Liver (tissue), 9 donors: ENCODE results near the gene CD300E. TPM values are rescaled to one million over a fixed set of nuclear protein-coding genes. Genes with fewer than 3 reads are reported as not detected.

ENCODE experiments used
- DNase-seq: peaks from one replicate; pipeline ENCODE4 v3.0.0-alpha.2; 2017; ENCODE audit warnings: low spot score
- H3K27ac ChIP-seq, 2 donors: one replicate each; pipeline ENCODE4 v1.7.0; 2013; ENCODE audit warnings: inconsistent platforms in 2 of 2, low read length in 2 of 2, control low read depth in 1 of 2, low read depth in 1 of 2, mild to moderate bottlenecking in 1 of 2
- H3K27me3 ChIP-seq, 4 donors: one replicate each; pipeline versions ENCODE4 v1.6.1 to v1.7.0; 2013; ENCODE audit warnings: low read length in 3 of 4, inconsistent platforms in 1 of 4, mild to moderate bottlenecking in 1 of 4, moderate library complexity in 1 of 4; ENCODE audit not compliant: control insufficient read depth in 4 of 4, insufficient read depth in 4 of 4
- H3K36me3 ChIP-seq, 4 donors: one replicate each; pipeline versions ENCODE4 v1.6.1 to v1.7.0; 2013; ENCODE audit warnings: low read length in 3 of 4, mild to moderate bottlenecking in 3 of 4, low read depth in 1 of 4, moderate library complexity in 1 of 4; ENCODE audit not compliant: control insufficient read depth in 4 of 4, insufficient read depth in 3 of 4
- H3K4me1 ChIP-seq, 4 donors: one replicate each; pipeline versions ENCODE4 v1.6.1 to v1.7.0; 2013; ENCODE audit warnings: low read length in 3 of 4, mild to moderate bottlenecking in 3 of 4, moderate library complexity in 1 of 4; ENCODE audit not compliant: control insufficient read depth in 4 of 4, insufficient read depth in 4 of 4
- H3K4me3 ChIP-seq, 3 donors: one replicate each; pipeline versions ENCODE4 v1.6.1 to v1.7.0; 2013; ENCODE audit warnings: low read length in 3 of 3, control low read depth in 1 of 3, low read depth in 1 of 3, mild to moderate bottlenecking in 1 of 3
- H3K9ac ChIP-seq, 2 donors: one replicate each; pipeline ENCODE4 v1.7.0; 2013; ENCODE audit warnings: low read length in 2 of 2, mild to moderate bottlenecking in 2 of 2, moderate library complexity in 2 of 2, control low read depth in 1 of 2, low read depth in 1 of 2
- H3K9me3 ChIP-seq, 4 donors: one replicate each; pipeline versions ENCODE4 v1.6.1 to v1.7.0; 2013; ENCODE audit warnings: low read length in 3 of 4; ENCODE audit not compliant: control insufficient read depth in 4 of 4
- CTCF ChIP-seq: fragments of 150-350 bp; IDR thresholded peaks from 2 replicates; pipeline ENCODE4 v1.5.1; 2017; ENCODE audit warnings: improper control_type of control experiment, low read depth, low read length; ENCODE audit not compliant: missing input control
- EGR1 ChIP-seq, 2 donors: IDR thresholded peaks; 2 replicates each; pipeline ENCODE4 v1.6.1; 2016 to 2018; ENCODE audit warnings: antibody characterized with exemption in 2 of 2, low read depth in 2 of 2
- FOXA1 ChIP-seq: IDR thresholded peaks from 2 replicates; pipeline ENCODE4 v1.6.1; 2016; ENCODE audit warnings: antibody characterized with exemption
- FOXA2 ChIP-seq: IDR thresholded peaks from 2 replicates; pipeline ENCODE4 v1.6.1; 2016; ENCODE audit warnings: antibody characterized with exemption
- GABPA ChIP-seq, 2 donors: IDR thresholded peaks in 1 of 2; conservative IDR thresholded peaks in 1 of 2; 2 replicates each; pipeline ENCODE4 v1.6.1; 2016; ENCODE audit warnings: antibody characterized with exemption in 2 of 2, mild to moderate bottlenecking in 1 of 2, moderate library complexity in 1 of 2
- HNF4A ChIP-seq, 2 donors: conservative IDR thresholded peaks; 2 replicates each; pipeline ENCODE4 v1.6.1; 2016; ENCODE audit warnings: antibody characterized with exemption in 2 of 2, mild to moderate bottlenecking in 2 of 2
- HNF4G ChIP-seq: IDR thresholded peaks from 2 replicates; pipeline ENCODE4 v1.6.1; 2016; ENCODE audit warnings: antibody characterized with exemption
- JUND ChIP-seq, 2 donors: IDR thresholded peaks; 2 replicates each; pipeline ENCODE4 v1.6.1; 2016; ENCODE audit warnings: antibody characterized with exemption in 2 of 2
- NR2F2 ChIP-seq: IDR thresholded peaks from 2 replicates; pipeline ENCODE4 v1.6.1; 2016; ENCODE audit warnings: antibody characterized with exemption
- RAD21 ChIP-seq, 2 donors: IDR thresholded peaks; 2 replicates each; pipeline ENCODE4 v1.6.1; 2016; ENCODE audit warnings: antibody characterized with exemption in 2 of 2, mild to moderate bottlenecking in 2 of 2
- RXRA ChIP-seq, 2 donors: IDR thresholded peaks; 2 replicates each; pipeline ENCODE4 v1.6.1; 2017 to 2018; ENCODE audit warnings: antibody characterized with exemption in 2 of 2, mild to moderate bottlenecking in 1 of 2
- SP1 ChIP-seq: IDR thresholded peaks from 2 replicates; pipeline ENCODE4 v1.6.1; 2018; ENCODE audit warnings: antibody characterized with exemption, mild to moderate bottlenecking
- TAF1 ChIP-seq: conservative IDR thresholded peaks from 2 replicates; pipeline ENCODE4 v1.6.1; 2016; ENCODE audit warnings: antibody characterized with exemption, mild to moderate bottlenecking
- YY1 ChIP-seq: IDR thresholded peaks from 2 replicates; pipeline ENCODE4 v1.6.1; 2016; ENCODE audit warnings: antibody characterized with exemption, mild to moderate bottlenecking
- WGBS: extraction: QIAGEN DNeasy Blood & Tissue Kit; methylation state at CpG from one replicate; pipeline ENCODE4 v1.1.7; 2013; 5-methylcytosine and 5-hydroxymethylcytosine counted together
- polyA plus RNA-seq, 2 donors: library from polyadenylated mRNA; stranded (reverse) in 1 of 2; unstranded in 1 of 2; fragments of 200-250 nt in 1 of 2; fragments of >200 nt in 1 of 2; fragmentation: Nextera tagmentation in 1 of 2; extraction: Ambion mirVana in 1 of 2; gene quantifications; one replicate each; pipeline versions ENCODE4 v1.2.1 to v1.2.3, GENCODE V29; 2013 to 2015
- total RNA-seq, 2 donors: library from RNA; depleted of rRNA; stranded (reverse); fragments of >200 nt; gene quantifications; one replicate each; pipeline ENCODE4 v1.2.3, GENCODE V29; 2014
- TF ChIP-seq, protein P1 (sequence below): IDR thresholded peaks from 2 replicates; pipeline ENCODE4 v1.6.1; 2016; ENCODE audit warnings: antibody characterized with exemption
- TF ChIP-seq, protein P2 (sequence below): IDR thresholded peaks from 2 replicates; pipeline ENCODE4 v1.6.1; 2016; ENCODE audit warnings: antibody characterized with exemption
- TF ChIP-seq, protein P3 (sequence below): IDR thresholded peaks from 2 replicates; pipeline ENCODE4 v1.6.1; 2016; ENCODE audit warnings: antibody characterized with exemption, mild to moderate bottlenecking
- donor health status: healthy.
- donor health status: healthy.
- donor health status: healthy.
- donor health status: healthy.
- donor health status: healthy.

Gene CD300E
- total and polyA plus RNA-seq, 4 donors, result 0.07 to 0.75 (median 0.34) TPM

DNA sequence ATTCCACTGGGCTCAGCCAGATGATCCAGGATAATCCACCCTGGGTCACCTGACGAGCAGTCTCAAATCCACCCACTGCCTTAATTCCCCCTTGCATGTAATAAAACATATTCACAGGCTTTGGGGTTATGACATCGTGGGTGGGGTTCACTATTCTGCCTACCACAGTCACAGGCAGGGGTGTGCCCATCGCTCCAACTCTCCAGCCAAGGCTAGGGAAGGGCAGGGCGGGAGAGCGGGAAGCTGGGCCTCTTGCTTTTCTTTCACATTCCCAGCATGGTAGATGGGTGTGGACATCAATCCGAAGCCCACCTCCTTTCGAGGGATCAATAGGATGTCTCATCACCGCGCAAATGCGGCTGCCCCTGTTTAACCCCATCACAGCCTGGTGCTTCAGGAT lies 18.8 kb downstream of the CD300E start:
- Histone ChIP-seq H3K27me3 (peaks cover 0 to 8% (median under 1%) of the 10 kb centered on the region in 4 donors), H3K36me3 (no peaks in the 10 kb centered on the region), H3K9me3 (no peaks in the 10 kb centered on the region), H3K9ac (no peak overlapping the region), H3K4me3 (no peak overlapping the region), H3K4me1 (no peaks in the 10 kb centered on the region), H3K27ac (no peak overlapping the region)
- 57% methylated on average over 10 of the region's 10 CpGs for WGBS
- no peak for DNase-seq
- TF ChIP-seq SP1, result no peak
- TF ChIP-seq, protein P1, sequence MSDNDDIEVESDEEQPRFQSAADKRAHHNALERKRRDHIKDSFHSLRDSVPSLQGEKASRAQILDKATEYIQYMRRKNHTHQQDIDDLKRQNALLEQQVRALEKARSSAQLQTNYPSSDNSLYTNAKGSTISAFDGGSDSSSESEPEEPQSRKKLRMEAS, result no peak
- no peak for TF ChIP-seq FOXA1
- no peak for TF ChIP-seq GABPA (IDR thresholded peaks at IDR 0.05 in 1 of 2, conservative IDR thresholded peaks at IDR 0.05 in 1 of 2)
- TF ChIP-seq NR2F2, result no peak
- no peak for TF ChIP-seq HNF4G

- no peaks in the 10 kb centered on the region for H3K9me3 ChIP-seq
- no peaks in the 10 kb centered on the region for H3K36me3 ChIP-seq
- no peak for DNase-seq
- TF ChIP-seq, protein P1, result no peak
- H3K27ac ChIP-seq, result no peak overlapping the region
- H3K9ac ChIP-seq, result no peak overlapping the region
- H3K4me3 ChIP-seq, result no peak overlapping the region
- H3K4me1 ChIP-seq, result no peaks in the 10 kb centered on the region
- WGBS, result 79% methylated on average over 6 of the region's 6 CpGs
- peaks cover 0 to 8% (median under 1%) of the 10 kb centered on the region in 4 donors for H3K27me3 ChIP-seq
Observed at GRCh38 chr17:74604200-74604599, 19.3 kb downstream of the CD300E start.

DNA sequence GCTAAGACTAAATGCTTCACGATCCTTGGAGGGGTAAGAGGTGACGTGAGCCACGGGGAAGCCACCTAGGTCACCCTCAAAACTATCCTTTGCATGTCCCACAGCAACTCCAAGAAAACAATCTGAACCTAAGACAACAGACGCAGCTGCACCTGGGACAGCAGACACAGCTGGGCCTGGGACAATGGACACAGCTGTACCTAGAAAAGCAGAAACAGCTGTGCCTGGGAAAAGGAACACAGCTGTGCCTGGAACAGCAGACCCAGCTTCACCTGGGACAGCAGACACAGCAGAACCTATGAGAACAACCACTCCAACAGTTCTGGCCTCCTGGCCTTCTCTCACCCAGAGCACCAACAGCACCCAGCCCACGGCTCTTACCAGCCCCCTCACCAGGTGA lies 19.8 kb downstream of the CD300E start:
- H3K4me3 ChIP-seq, result no peak overlapping the region
- H3K9ac ChIP-seq, result no peak overlapping the region
- no peak for TF ChIP-seq EGR1 (IDR thresholded peaks at IDR 0.05; ENCODE audit: low read depth in 2 of 2)
- TF ChIP-seq, protein P2, sequence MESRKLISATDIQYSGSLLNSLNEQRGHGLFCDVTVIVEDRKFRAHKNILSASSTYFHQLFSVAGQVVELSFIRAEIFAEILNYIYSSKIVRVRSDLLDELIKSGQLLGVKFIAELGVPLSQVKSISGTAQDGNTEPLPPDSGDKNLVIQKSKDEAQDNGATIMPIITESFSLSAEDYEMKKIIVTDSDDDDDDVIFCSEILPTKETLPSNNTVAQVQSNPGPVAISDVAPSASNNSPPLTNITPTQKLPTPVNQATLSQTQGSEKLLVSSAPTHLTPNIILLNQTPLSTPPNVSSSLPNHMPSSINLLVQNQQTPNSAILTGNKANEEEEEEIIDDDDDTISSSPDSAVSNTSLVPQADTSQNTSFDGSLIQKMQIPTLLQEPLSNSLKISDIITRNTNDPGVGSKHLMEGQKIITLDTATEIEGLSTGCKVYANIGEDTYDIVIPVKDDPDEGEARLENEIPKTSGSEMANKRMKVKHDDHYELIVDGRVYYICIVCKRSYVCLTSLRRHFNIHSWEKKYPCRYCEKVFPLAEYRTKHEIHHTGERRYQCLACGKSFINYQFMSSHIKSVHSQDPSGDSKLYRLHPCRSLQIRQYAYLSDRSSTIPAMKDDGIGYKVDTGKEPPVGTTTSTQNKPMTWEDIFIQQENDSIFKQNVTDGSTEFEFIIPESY, result no peak
- TF ChIP-seq, protein P1, result no peak
- TF ChIP-seq RXRA (IDR thresholded peaks at IDR 0.05), result no peak
- TF ChIP-seq FOXA1, result no peak
- TF ChIP-seq GABPA (IDR thresholded peaks at IDR 0.05 in 1 of 2, conservative IDR thresholded peaks at IDR 0.05 in 1 of 2), result no peak
- TF ChIP-seq HNF4G, result no peak
- no peak for TF ChIP-seq RAD21 (IDR thresholded peaks at IDR 0.05)
- no peak for TF ChIP-seq TAF1
- no peak for TF ChIP-seq NR2F2
- TF ChIP-seq, protein P3, sequence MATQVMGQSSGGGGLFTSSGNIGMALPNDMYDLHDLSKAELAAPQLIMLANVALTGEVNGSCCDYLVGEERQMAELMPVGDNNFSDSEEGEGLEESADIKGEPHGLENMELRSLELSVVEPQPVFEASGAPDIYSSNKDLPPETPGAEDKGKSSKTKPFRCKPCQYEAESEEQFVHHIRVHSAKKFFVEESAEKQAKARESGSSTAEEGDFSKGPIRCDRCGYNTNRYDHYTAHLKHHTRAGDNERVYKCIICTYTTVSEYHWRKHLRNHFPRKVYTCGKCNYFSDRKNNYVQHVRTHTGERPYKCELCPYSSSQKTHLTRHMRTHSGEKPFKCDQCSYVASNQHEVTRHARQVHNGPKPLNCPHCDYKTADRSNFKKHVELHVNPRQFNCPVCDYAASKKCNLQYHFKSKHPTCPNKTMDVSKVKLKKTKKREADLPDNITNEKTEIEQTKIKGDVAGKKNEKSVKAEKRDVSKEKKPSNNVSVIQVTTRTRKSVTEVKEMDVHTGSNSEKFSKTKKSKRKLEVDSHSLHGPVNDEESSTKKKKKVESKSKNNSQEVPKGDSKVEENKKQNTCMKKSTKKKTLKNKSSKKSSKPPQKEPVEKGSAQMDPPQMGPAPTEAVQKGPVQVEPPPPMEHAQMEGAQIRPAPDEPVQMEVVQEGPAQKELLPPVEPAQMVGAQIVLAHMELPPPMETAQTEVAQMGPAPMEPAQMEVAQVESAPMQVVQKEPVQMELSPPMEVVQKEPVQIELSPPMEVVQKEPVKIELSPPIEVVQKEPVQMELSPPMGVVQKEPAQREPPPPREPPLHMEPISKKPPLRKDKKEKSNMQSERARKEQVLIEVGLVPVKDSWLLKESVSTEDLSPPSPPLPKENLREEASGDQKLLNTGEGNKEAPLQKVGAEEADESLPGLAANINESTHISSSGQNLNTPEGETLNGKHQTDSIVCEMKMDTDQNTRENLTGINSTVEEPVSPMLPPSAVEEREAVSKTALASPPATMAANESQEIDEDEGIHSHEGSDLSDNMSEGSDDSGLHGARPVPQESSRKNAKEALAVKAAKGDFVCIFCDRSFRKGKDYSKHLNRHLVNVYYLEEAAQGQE, result no peak
- no peak for TF ChIP-seq JUND (IDR thresholded peaks at IDR 0.05)
- no peak for TF ChIP-seq SP1
- no peak for TF ChIP-seq HNF4A (conservative IDR thresholded peaks at IDR 0.05)
- no peak for TF ChIP-seq FOXA2
- TF ChIP-seq CTCF, result no peak
- no peak for TF ChIP-seq YY1
- H3K4me1 ChIP-seq, result no peaks in the 10 kb centered on the region
- 68% methylated on average over 5 of the region's 5 CpGs for WGBS
- DNase-seq, result no peak
- H3K9me3 ChIP-seq, result no peaks in the 10 kb centered on the region
- peaks cover 0 to 8% (median 2%) of the 10 kb centered on the region in 4 donors for H3K27me3 ChIP-seq
- H3K27ac ChIP-seq, result no peak overlapping the region
- H3K36me3 ChIP-seq, result no peaks in the 10 kb centered on the region
